RWPE1 (cell line): ENCODE measurements around the gene C9.
"Not testable (repeated sequence)": the region's sequence is repeated elsewhere in the genome, so short reads cannot be mapped to it uniquely, and the experiment has no call there.

Experiments used
- CTCF ChIA-PET: fragments of 350-600 bp; sonication (Branson Sonifier 250); formaldehyde crosslinking; extraction: SDS; loops from one replicate; lab custom pipeline; 2021; lab: Yijun Ruan, JAX
- POLR2A ChIA-PET: fragments of 400-600 bp; formaldehyde crosslinking; extraction: SDS; loops from one replicate; lab custom pipeline; 2020; ENCODE audit warnings: antibody characterized with exemption; ENCODE audit not compliant: low non-redundant PET; lab: Yijun Ruan, JAX
- DNase-seq: peaks from one replicate; pipeline ENCODE4 v3.0.0; 2012; ENCODE audit warnings: low spot score
- H3K27ac ChIP-seq: fragments of 450-650 bp; 2 replicates; pipeline ENCODE4 v1.5.1; 2017
- CTCF ChIP-seq: fragments of 450-650 bp; conservative IDR thresholded peaks from 2 replicates; pipeline ENCODE4 v1.5.1; 2017; ENCODE audit warnings: low read depth, mild to moderate bottlenecking

Gene C9

GRCh38 chr5:39282561-39282960 lies 81.7 kb downstream of the C9 start:
- no peak overlapping the region for H3K27ac ChIP-seq
- POLR2A ChIA-PET = no interaction called here
- no peak for TF ChIP-seq CTCF
- CTCF ChIA-PET = interaction anchor here (0.6 to 3.1 kb wide), 5 partner anchors 9 to 701 kb away, joined by 4 to 25 read pairs (median 5); partner anchors contain the start of gene FYB1
- DNase-seq = no peak

DNA sequence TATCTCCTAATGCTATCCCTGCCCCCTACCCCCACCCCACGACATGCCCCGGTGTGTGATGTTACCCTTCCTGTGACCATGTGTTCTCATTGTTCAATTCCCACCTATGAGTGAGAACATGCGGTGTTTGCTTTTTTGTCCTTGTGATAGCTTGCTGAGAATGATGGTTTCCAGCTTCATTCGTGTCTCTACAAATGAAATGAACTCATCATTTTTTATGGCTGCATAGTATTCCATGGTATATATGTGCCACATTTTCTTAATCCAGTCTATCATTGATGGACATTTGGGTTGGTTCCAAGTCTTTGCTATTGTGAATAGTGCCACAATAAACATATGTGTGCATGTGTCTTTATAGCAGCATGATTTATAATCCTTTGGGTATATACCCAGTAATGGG lies 88.4 kb downstream of the C9 start:
- not testable (repeated sequence) for H3K27ac ChIP-seq

GRCh38 chr5:39274398-39275085 lies 89.8 kb downstream of the C9 start:
- ChIA-PET POLR2A (no interaction called here), CTCF (interaction anchor here (0.6 to 1.1 kb wide), 4 partner anchors 9 to 273 kb away, joined by 3 to 4 read pairs (median 3); no protein-coding TSS in a partner anchor)
- DNase-seq = no peak
- TF ChIP-seq CTCF = no peak
- no peak overlapping the region for H3K27ac ChIP-seq

More for the DNA sequence above, 88.4 kb downstream of the C9 start:
- CTCF ChIA-PET, DNase-seq, POLR2A ChIA-PET: not testable (repeated sequence)

GRCh38 chr5:39273314-39273954 lies 90.9 kb downstream of the C9 start:
- no peak overlapping the region for H3K27ac ChIP-seq
- POLR2A ChIA-PET = no interaction called here
- no peak for TF ChIP-seq CTCF
- CTCF ChIA-PET = interaction anchor here (0.6 to 1.2 kb wide), 4 partner anchors 10 to 274 kb away, joined by 3 to 5 read pairs (median 3); no protein-coding TSS in a partner anchor
- DNase-seq = no peak

- DNase-seq, POLR2A ChIA-PET, H3K27ac ChIP-seq: not testable (repeated sequence)
- CTCF ChIA-PET = interaction anchor here (0.6 to 1.2 kb wide), 3 partner anchors 10 to 145 kb away, joined by 3 to 9 read pairs (median 5); no protein-coding TSS in a partner anchor
These were observed 91.4 kb downstream of the C9 start for GRCh38 chr5:39272869-39273231.

DNA sequence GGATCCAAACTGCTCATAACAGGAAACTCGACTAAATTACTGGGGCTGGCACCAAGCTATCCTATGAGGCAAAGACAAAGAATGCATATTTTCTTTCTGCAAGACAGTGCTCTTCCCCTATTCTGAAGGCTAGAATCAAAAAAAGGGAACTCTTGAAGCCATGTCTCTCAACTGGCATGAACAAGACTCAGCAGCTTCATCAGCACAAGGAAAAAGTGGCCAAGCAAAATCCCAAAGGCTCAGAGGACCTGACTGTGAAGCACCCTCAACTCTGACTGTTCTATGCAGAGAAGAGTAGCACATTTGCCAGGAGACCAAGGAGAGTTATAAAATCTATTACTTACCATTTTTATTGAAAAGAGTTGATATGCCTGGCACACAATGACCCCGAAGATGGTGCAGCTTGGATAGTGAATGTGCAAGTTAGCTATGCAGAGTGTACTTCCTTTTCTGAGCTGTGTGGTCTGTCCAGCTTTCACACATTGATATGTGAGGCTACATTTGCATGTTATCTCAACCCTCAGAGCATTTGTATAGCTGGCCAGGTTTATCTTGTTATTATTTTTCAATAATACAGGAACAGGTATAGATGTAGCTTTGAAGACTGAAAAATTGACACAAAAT lies 94.0 kb downstream of the C9 start:
- POLR2A ChIA-PET = no interaction called here
- TF ChIP-seq CTCF = no peak
- CTCF ChIA-PET = interaction anchor here (1.4 kb wide), 1 partner anchor 13 kb away, joined by 5 read pairs; no protein-coding TSS in a partner anchor
- H3K27ac ChIP-seq = no peak overlapping the region
- DNase-seq = no peak

- POLR2A ChIA-PET = no interaction called here
- DNase-seq = no peak
- H3K27ac ChIP-seq = no peak overlapping the region
- CTCF ChIA-PET = no interaction called here
- TF ChIP-seq CTCF = no peak
These were observed 97.1 kb downstream of the C9 start for GRCh38 chr5:39267186-39267585.
